Heart left ventricle (tissue), 13 donors: ENCODE measurements around the gene PARD3B.

Source experiments
- POLR2A ChIP-seq, 2 donors: fragments of 450-650 bp; IDR thresholded peaks; one replicate each; pipeline ENCODE4 v1.6.1; 2017; ENCODE audit warnings: antibody characterized with exemption in 2 of 2, mild to moderate bottlenecking in 2 of 2, moderate library complexity in 2 of 2
- TF ChIP-seq, protein P1 (sequence below), 12 donors: fragments of 200-600 bp; sonication (generic) in 4 of 12; IDR thresholded peaks; one replicate each; pipeline versions ENCODE4 v1.5.0 to v1.8.0; 2018 to 2022; ENCODE audit warnings: antibody characterized with exemption in 12 of 12, mild to moderate bottlenecking in 5 of 12
- donor health status: ischemic (EF 13 %, LVEDD 7.1; RV severe dilation, severe dysfunction).
- donor health status: DM: no; HTN: yes; CAD: no.
- donor health status: DM: no; HTN: no; CAD: no.
- donor health status: ischemic (EF 25% LVEDD 6.9; RV normal size, moderate dysfunction).
- donor health status: ischemic (EF 25% LVEDD 5.7; RV mildly dilated, moderate dysfunction).
- donor health status: ischemic (EF 35%, LVEDD 5.7; RV mildly dilated, moderate dysfunction).
- donor health status: nonischemic (EF 11% LVEDD 7.7; RV severe dilation, severe dysfunction).
- donor health status: DM: yes; HTN: yes; CAD: no.
- donor health status: PGD.
- donor health status: ischemic (EF 29% LVEDD 5.4; RV normal size, mild dysfunction).
- donor health status: nonischemic (EF 23%, LVEDD 6.1; RV moderate dilation, normal function).

- TF ChIP-seq, protein P1, sequence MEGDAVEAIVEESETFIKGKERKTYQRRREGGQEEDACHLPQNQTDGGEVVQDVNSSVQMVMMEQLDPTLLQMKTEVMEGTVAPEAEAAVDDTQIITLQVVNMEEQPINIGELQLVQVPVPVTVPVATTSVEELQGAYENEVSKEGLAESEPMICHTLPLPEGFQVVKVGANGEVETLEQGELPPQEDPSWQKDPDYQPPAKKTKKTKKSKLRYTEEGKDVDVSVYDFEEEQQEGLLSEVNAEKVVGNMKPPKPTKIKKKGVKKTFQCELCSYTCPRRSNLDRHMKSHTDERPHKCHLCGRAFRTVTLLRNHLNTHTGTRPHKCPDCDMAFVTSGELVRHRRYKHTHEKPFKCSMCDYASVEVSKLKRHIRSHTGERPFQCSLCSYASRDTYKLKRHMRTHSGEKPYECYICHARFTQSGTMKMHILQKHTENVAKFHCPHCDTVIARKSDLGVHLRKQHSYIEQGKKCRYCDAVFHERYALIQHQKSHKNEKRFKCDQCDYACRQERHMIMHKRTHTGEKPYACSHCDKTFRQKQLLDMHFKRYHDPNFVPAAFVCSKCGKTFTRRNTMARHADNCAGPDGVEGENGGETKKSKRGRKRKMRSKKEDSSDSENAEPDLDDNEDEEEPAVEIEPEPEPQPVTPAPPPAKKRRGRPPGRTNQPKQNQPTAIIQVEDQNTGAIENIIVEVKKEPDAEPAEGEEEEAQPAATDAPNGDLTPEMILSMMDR (IDR thresholded peaks at IDR 0.05): no peak
- no peak for TF ChIP-seq POLR2A (IDR thresholded peaks at IDR 0.05)
Measured at GRCh38 chr2:204763974-204764703, 218.9 kb downstream of the PARD3B start.
